GM19193 (cell line): ENCODE results near the gene MYO16.

ENCODE experiments used
- POLR2A ChIP-seq: IDR thresholded peaks from 4 replicates; pipeline ENCODE4 v1.6.1; 2011; ENCODE audit not compliant: insufficient read depth, insufficient read length; ENCODE audit errors: extremely low read depth

The MYO16 gene

DNA sequence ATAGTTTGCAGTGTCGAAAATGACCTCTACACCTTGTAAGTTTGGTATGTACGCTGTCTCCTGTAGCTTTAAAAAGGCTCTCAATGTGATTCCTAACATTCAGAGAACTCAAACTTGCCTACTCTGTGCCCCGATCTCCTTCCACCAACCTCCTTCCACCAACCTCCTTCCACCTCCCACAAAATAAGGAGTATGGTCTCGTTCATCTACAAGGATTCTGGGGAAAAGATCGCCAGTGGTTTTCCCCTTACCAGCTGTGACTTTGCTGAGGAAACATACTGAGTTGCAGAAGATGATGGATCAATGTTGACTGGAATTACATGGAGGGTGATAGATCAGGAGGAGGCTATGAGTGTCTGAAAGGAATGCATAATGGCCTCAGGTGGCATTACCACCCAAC lies 16.0 kb downstream of the MYO16 start:
- TF ChIP-seq POLR2A: no peak

DNA sequence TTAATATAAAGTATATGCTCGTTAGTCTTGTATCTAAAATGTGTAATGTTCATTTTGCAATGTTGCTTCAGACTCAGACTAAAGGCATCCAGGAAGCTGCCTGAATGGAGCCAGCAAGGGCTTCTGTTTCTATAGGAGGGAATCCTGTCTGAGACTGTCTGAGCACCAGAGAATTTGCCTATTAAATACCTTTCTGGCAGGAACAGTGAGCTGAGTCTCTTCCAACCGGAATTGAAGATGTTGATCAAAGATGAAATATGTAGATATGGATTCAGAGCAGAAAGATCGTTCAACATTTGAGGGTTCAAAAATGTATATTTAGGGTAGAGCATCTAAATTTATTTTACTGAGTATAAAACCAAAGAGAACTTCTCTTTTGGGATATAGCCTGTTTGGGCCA lies 20.9 kb downstream of the MYO16 start:
- no peak for TF ChIP-seq POLR2A

DNA sequence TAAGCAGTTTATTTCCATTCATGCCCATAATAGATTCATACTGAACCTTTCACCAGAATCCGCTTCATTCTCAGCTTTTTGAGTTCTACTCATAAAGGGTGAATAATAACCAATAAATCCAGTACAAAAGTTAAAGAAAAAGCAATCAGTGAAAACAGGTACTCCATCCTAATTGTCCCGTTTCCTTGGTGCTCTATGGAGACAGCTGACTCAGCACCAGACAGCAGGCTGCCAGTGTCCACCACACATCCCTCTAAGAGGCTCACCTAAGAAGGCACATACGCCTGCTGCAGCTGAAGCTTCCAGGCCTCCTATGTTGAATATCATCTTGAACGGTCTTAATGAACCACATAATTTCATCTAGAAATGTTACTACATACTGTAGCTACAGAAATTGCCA lies 27.3 kb downstream of the MYO16 start:
- no peak for TF ChIP-seq POLR2A

DNA sequence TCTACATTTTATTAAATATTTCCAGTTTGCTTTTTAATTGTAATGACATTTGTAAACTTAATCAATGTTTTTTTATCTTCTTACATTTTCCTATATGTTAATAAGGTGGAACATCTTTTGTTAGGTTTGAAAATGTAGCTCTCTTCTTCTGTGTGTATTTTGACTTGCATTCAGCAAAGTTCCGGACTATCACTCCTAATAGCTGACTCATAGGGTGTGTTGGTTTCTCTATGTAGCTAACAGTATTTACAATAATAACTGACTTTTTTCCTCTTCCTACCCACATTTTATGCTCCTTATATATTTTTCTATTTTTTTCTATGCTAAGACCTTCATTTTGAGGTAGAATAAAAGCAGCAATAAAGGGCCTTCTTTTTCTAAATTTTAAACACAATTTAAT lies 28.1 kb downstream of the MYO16 start:
- no peak for TF ChIP-seq POLR2A

DNA sequence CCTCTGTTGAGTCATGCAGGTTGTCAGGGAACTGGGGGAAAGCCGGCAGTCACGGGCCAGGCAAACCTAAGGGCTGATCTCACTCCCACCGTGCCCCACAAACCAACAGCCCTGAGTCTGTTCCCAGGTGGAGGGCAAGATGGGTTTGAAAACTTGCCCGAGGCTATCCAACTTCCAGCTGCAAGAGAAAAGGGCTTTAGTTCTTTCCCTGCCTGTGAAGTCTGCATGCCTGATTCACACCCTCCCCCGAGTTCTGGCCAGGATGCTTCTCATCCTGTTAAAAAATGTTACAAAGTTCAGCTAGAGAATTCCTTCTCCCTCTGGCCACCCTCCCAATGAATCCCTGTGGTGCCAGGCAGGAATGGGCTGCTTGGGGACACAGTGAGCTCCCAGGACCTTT lies 33.1 kb downstream of the MYO16 start:
- TF ChIP-seq POLR2A: no peak

DNA sequence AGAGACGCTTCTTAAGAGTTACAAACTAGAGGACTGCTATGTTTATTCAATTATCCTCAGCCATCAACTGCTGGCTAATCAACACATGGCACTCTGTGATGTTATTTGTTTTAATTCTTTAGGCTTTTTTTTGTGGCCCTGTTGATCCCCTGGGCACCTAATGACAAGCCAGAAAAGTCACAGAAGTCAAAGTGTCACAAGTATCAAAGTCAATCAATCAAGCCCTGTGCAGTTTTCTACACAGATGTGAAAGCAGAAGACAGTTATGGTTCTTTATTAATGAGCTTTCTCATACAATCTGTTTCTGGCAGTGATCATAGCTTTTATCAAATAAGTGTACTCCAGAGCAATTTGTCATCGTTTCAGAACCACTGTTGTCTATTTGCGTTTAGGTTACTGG lies 34.3 kb downstream of the MYO16 start:
- TF ChIP-seq POLR2A: no peak

DNA sequence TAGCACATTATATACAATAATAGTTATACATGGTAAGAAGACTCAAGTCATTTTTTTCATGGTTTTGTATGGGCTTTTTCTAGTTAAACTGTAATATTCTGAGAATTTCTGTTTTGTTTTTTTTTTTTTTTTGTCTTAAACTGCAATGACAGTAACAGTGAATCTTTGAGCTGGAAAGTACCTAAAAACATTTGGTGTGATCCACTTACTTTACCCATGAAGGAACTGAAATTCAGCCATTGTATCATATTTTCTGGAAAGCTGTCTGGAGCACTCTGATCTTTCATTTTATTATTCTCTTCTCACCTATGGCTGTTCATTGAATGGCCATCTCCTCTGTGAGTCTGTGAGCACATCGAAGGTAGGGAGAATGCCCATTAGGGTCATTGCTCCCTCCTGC lies 37.8 kb downstream of the MYO16 start:
- no peak for TF ChIP-seq POLR2A

DNA sequence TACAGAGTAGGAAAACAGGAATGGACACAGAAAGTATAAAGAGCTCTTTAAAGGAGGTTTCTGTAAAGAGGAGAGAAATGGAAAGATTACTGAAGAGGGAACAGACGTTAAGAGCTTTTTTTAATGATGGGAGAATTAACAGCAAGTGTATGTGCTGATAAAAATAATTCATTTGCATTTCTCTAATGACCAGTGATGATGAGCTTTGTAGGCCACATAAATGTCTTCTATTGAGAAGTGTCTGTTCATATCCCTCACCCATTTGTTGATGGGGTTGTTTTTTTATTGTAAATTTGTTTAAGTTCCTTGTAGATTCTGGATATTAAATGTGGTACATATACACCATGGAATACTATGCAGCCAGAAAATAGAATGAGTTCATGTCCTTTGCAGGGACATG lies 40.0 kb downstream of the MYO16 start:
- no peak for TF ChIP-seq POLR2A

DNA sequence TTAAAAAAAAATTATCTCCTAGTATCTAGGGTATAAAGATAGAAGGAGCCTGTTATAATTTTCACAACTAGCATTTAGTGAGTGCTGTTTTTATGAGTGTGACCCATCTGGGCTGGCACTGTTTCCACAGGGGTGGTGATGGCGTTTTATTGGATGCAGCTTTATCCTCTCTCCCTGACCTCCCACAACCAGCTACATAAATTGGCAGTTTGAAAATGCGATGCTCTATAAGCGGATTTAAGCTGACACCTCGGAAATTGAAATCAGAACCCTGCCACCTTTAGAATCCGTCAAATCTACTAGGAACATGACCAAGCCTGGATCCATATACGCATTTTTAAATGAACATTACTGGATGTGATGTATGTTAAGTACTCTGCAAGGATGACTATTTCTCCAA lies 44.9 kb downstream of the MYO16 start:
- no peak for TF ChIP-seq POLR2A

DNA sequence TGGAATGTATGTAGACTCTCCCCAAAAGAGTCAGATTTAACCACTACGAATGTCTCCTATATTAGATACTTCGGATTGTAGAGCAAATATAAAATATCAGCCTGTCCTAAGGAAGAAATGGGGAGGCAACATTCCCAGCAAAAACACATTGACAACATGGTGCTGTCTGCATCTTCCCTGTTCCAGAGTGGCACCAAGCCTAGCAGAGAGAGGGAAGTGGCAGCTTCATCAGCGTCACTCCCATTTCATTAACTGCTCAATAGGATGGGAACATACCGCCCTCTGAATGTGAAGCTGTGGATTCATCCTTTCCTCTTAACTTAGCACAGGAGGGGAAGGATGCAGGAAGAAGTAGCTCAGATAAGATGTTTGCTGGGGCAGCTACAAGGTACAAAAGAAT lies 45.4 kb downstream of the MYO16 start:
- TF ChIP-seq POLR2A: no peak

DNA sequence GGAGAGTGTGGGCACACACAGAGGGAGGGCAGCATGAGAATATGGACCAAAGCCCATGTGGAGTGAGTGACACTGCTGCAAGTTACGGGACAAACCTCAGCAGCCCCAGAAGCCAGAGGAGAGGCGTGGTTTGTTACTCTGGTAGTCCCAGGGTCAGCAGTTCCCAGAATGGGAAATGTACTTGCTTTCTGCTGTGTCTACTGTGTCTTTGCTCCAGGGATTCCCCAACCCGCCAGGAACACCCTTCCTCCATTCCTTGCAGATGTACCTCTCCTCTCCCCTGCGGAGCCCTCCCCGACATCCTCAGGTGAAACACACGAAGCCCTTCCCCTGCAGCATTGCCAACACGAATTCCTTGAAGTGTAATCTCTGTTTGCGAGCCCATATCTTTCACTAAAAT lies 47.2 kb downstream of the MYO16 start:
- no peak for TF ChIP-seq POLR2A

DNA sequence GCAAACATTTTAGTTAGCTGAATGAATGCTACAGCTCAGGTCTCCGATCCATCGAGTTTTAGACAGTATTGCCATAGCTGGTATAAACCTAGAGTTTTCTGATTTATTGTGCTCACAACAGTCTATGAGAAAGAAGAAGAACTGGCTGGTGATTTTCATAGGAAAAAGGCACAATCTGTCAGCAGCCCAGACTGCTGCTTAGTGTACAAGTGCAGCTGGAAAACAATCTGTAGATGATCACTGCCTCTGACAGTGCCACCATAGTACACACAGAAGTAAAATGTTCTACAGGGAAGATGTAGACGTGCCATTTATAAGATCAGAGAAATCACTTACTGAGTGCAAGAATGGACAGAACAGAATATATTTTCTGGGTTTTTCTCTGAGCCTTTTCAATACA lies 48.4 kb downstream of the MYO16 start:
- TF ChIP-seq POLR2A: no peak

DNA sequence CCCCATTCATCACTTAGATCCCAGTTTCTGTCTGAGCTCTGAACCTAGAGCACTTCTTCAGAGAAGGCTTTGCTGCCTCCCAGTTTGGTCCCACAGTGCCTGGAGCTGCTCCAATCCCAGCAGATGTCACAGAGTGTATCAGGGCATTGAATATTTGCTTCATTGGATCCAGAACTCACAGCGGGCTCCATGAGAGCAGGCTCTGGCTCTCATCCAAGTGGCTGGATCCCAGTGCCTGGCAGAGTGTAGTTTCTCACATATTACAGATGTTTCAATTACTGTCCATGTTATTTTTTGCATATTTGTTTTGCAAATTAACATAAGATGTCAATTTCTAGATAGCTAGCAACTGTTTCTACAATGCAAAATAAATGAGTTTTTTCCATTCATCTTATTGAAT lies 50.6 kb downstream of the MYO16 start:
- TF ChIP-seq POLR2A: no peak

DNA sequence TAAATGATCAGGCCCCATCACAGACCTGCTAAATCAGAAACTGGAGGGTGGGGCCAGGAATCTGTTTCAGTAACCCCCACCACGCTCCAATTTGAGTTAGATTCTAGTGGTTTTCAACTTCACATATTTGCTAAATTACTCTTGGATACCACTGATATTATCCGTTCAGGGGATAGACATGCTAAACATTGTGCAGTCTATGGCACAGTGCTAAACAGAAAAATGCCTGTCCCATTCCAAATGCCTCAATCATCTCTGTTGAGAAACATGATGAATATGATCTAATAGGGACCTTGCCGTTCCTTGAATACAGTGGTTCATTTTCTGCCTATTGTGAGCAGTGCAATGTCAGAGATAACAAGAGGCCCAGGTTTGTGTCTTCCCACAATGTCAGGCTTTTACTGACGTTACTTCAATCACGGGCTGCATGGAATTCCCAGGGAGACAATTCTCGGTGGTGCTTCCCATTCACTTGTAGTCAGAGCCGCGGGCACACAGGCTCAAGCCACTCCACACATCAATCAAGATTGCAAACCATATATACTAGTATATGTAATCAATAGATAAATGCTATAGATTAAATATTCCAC lies 52.7 kb downstream of the MYO16 start:
- TF ChIP-seq POLR2A: no peak

DNA sequence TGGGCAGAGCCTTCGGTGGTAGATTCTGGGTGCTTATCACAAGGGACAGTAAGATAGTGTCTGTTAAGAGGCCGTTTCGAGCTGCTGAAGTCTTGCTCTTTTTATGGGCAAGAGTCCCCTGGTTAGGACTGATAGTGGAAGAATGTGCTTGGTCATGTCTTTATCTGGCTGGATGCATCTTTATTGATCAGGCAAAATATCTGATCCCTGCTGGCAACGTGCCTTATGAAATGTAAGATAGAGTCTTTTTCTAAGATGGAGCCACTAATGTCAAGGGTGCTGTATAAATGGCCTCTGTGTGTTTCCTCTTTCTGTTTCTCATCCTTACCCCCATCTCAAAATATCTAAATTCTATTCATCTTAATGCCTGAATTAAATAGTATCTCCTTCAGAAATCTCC lies 53.3 kb downstream of the MYO16 start:
- TF ChIP-seq POLR2A: no peak

DNA sequence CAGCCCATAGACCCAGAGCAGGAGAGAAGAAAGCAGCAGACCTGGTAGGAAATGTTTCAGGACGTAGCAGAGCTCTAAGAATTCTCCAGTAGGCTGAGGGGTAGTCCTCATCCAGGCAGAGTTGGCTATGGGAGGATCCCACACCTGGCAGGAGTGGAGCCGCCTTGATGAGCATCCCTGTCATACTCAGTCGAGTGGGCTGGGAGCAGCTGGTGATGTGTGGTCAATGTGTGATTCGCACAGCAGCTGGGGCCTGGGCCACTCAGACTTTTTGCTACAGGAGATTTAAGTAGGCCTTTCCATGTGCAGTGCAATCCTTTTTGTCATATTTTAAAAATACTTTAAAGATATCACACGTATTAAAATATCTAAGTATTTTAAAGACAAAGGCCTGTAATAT lies 56.6 kb downstream of the MYO16 start:
- no peak for TF ChIP-seq POLR2A

DNA sequence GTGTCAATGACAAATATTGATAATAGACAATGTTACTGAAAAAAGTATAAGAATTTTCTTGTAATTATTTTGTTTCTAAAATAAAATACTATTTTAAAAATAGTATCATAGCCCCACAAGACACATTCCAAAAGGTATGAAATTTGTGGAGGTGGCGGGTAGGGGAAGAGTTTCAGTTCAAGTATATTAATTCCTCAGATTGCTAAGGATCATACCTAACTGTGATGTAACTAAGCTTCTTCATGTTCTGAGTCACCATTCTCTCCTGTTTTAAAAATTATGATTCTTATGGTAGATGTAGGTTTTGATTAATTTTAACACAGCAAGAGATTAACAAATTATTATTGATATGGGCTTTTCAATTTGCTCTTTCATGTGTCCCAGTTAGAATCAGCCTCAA lies 61.3 kb downstream of the MYO16 start:
- TF ChIP-seq POLR2A: no peak

DNA sequence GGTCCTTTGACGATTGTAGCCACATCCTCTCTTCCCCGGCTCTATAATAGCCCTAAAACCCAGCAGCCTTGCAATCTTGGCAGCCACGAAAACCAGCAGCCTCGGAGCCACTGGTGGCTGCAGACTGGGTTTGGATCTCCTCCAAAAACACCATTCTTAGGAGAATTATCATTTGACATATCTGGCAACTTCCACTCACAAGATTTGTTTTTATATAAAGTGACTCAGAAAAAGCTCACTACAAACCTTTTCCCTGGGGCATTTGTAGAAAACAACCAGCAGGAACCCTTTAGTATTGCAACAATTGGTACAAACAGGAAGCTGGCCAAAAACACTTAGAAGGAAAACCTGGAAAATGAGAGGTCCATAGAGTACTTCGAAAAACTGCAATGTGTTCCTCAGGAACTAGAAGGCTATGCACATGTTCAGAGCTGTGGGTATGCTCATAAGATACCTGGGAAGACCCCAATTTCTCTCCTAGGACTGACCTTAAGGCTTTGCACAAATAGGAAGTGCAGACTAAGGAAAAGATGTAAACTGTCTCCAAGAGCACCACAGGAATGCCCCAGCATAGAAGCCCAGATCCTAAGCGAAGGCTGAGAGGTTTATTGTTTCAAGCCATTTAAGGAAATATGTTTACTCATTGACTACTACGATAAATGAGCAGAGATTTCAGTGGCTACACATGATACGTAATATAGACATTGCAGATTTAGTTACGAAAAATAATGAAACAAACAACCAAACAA lies 71.2 kb downstream of the MYO16 start:
- no peak for TF ChIP-seq POLR2A

DNA sequence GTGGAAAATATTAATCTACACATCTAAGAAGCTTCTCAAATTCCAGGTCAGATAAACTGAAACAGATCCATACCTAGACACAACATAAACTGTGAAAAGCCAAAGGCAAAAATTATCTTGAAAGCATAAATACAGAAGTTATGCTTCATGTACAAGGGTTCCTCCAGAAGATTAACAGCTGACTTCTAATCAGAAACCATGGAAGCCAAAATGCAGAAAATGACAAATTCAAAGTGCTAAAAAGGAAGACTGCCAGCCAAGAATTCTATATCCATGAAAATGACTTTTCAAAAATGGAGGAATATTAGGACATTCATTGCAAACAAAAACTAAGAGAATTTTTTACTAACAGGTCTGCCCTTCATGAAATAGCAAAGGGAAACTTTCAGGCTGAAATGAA lies 72.8 kb downstream of the MYO16 start:
- TF ChIP-seq POLR2A: no peak
